Spleen (tissue), 13 donors: Measurements from ENCODE around the gene GPR183. TPM values are rescaled to one million over a fixed set of nuclear protein-coding genes. Genes with fewer than 3 reads are reported as not detected.
A peak's percentile ranks its signal among the peaks of the same experiment; 100 is the strongest.

Experiments
- DNase-seq: peaks from one replicate; pipeline ENCODE4 v3.0.0-alpha.2; 2020
- H3K27ac ChIP-seq, 8 donors: fragments of 200-600 bp; sonication (generic) in 7 of 8; 1 replicate in 4 of 8; 2 replicates in 4 of 8; pipeline versions ENCODE4 v1.5.0 to v1.8.0; 2016 to 2021; ENCODE audit warnings: inconsistent platforms in 4 of 8, mild to moderate bottlenecking in 4 of 8, moderate library complexity in 1 of 8
- H3K27me3 ChIP-seq, 7 donors: fragments of 200-600 bp; sonication (generic) in 6 of 7; replicated peaks in 1 of 7; 1 replicate in 4 of 7; 2 replicates in 3 of 7; pipeline versions ENCODE4 v1.5.0 to v1.8.0; 2016 to 2021; ENCODE audit warnings: inconsistent platforms in 3 of 7, mild to moderate bottlenecking in 1 of 7
- H3K36me3 ChIP-seq, 6 donors: fragments of 200-600 bp; sonication (generic) in 5 of 6; 1 replicate in 4 of 6; 2 replicates in 2 of 6; pipeline versions ENCODE4 v1.5.0 to v1.8.0; 2016 to 2021; ENCODE audit warnings: inconsistent platforms in 2 of 6
- H3K4me1 ChIP-seq, 6 donors: fragments of 200-600 bp; sonication (generic) in 5 of 6; 1 replicate in 3 of 6; 2 replicates in 3 of 6; pipeline versions ENCODE4 v1.5.0 to v1.8.0; 2016 to 2021; ENCODE audit warnings: inconsistent platforms in 3 of 6
- H3K4me3 ChIP-seq, 8 donors: fragments of 200-600 bp; sonication (generic) in 7 of 8; 1 replicate in 4 of 8; 2 replicates in 4 of 8; pipeline versions ENCODE4 v1.5.0 to v1.8.0; 2016 to 2021; ENCODE audit warnings: inconsistent platforms in 4 of 8, mild to moderate bottlenecking in 4 of 8, moderate library complexity in 2 of 8
- H3K9me3 ChIP-seq, 8 donors: fragments of 200-600 bp; sonication (generic) in 7 of 8; 1 replicate in 4 of 8; 2 replicates in 4 of 8; pipeline versions ENCODE4 v1.5.0 to v1.8.0; 2016 to 2021; ENCODE audit warnings: inconsistent platforms in 4 of 8
- CTCF ChIP-seq, 11 experiments: fragments of 200-600 bp in 7 of 11; fragments of 450-650 bp in 4 of 11; sonication (generic) in 4 of 11; IDR thresholded peaks in 8 of 11; conservative IDR thresholded peaks in 3 of 11; 1 replicate in 7 of 11; 2 replicates in 4 of 11; pipeline versions ENCODE4 v1.4.0 to v1.8.0; 2016 to 2021; ENCODE audit warnings: antibody characterized with exemption in 11 of 11, inconsistent platforms in 4 of 11, mild to moderate bottlenecking in 1 of 11
- POLR2A ChIP-seq, 3 donors: fragments of 450-650 bp; IDR thresholded peaks; one replicate each; pipeline ENCODE4 v1.5.1; 2017; ENCODE audit warnings: antibody characterized with exemption in 3 of 3, mild to moderate bottlenecking in 1 of 3
- POLR2AphosphoS5 ChIP-seq, 3 donors: sonication (generic); formaldehyde crosslinking; IDR thresholded peaks; one replicate each; pipeline ENCODE4 v1.5.1; 2017; ENCODE audit warnings: antibody characterized with exemption in 3 of 3
- WGBS, 5 donors: extraction: QIAGEN DNeasy Blood & Tissue Kit in 3 of 5; methylation state at CpG; one replicate each; pipeline versions ENCODE4 v1.1.5 to v1.1.7; 2013 to 2018; 5-methylcytosine and 5-hydroxymethylcytosine counted together
- intact Hi-C: fragments of 100-400 bp; cut with DNase I; formaldehyde crosslinking; loops from one replicate; pipeline ENCODE4 v1.15.0; 2023; ENCODE audit warnings: low total_unique reads
- long read RNA-seq, 2 donors: transcript quantifications; one replicate each; lab custom pipeline, GENCODE V29; 2026
- polyA plus RNA-seq, 3 donors: library from polyadenylated mRNA; stranded (reverse); fragments of 200-250 nt; gene quantifications; one replicate each; pipeline ENCODE4 v1.2.1, GENCODE V29; 2013
- total RNA-seq, 7 donors: library from RNA; depleted of rRNA in 3 of 7; stranded (reverse); fragments of >200 nt in 3 of 7; fragmentation: NEBNext Ultra II Directional in 4 of 7; extraction: Animal tissue kit (Norgen Biotek cat#: 25700) in 4 of 7; gene quantifications; one replicate each; pipeline versions ENCODE4 v1.1.0 to v1.2.1, GENCODE V29; 2016 to 2021
- donor health status: healthy with polysubstance abuse.
- donor health status: DM: no; HTN: no; CAD: no; lungs with moderate emphysema.
- donor health status: DM: no; HTN: no; CAD: no.
- donor health status: Bipolar disorder and iron deficiency.
- donor health status: healthy.
- donor health status: DM: no; HTN: no; CAD: no.
- donor health status: DM: yes; HTN: yes; CAD: no.

The GPR183 gene
- total RNA-seq: 10 to 100 TPM; 29.1 to 83.6 (median 53.4) TPM
- polyA plus RNA-seq: 10 to 100 TPM; 56.0 to 68.0 (median 60.6) TPM
- long read RNA-seq, donor 1, partial matches to known transcripts: 8 of 11 reads
- long read RNA-seq, donor 1, other reads (novel, unspliced or antisense): 0 of 11 reads
- long read RNA-seq, donor 2, transcript GPR183-201 (2 exons, 1,700 nt): major isoform, 11 of 11 reads
- long read RNA-seq, donor 2, partial matches to known transcripts: 0 of 11 reads
- long read RNA-seq, donor 2, other reads (novel, unspliced or antisense): 0 of 11 reads

GRCh38 chr13:99307247-99307646, at the start of gene GPR183:
Gene GPR183 (minus strand): TSS chr13:99307399. CDS start chr13:99296145, 11,254 bp downstream.
- WGBS, 5 donors: 5 to 22% (median 15%) methylated on average over 4 of the region's 4 CpGs

GRCh38 chr13:99356262-99357091, 49.3 kb upstream of the GPR183 start:
- Histone ChIP-seq H3K27me3 (no peaks in the 10 kb centered on the region), H3K36me3 (peaks cover 0 to 67% (median 2%) of the 10 kb centered on the region in 6 donors), H3K27ac (peak overlapping the region; percentile 86 to 92 (median 88)), H3K9me3 (no peaks in the 10 kb centered on the region), H3K4me1 (peaks cover 57 to 100% (median 96%) of the 10 kb centered on the region in 6 donors), H3K4me3 (peak overlapping the region in 4 of 8 donors; percentile 4 to 41 (median 9))
- peak; percentile 86 for DNase-seq
- no peak for TF ChIP-seq POLR2A (IDR thresholded peaks at IDR 0.05)
- no peak for TF ChIP-seq CTCF (IDR thresholded peaks at IDR 0.05 in 8 of 11, conservative IDR thresholded peaks at IDR 0.05 in 3 of 11)
- TF ChIP-seq POLR2AphosphoS5 (IDR thresholded peaks at IDR 0.05): peak in 2 of 3 donors; percentile 75 to 82
- intact Hi-C loops: no loop called here
- WGBS, 5 donors: 15 to 16% (median 15%) methylated on average over 10 of the region's 10 CpGs

More at GRCh38 chr13:99307247-99307646, at the start of gene GPR183:
- intact Hi-C loops: no loop called here
- H3K36me3 ChIP-seq: peaks cover 0 to 33% (median 0%) of the 10 kb centered on the region in 6 donors
- H3K9me3 ChIP-seq: no peaks in the 10 kb centered on the region
- DNase-seq: no peak
- peak within 1 kb of the TSS; percentile 1 to 70 (median 38) for H3K4me3 ChIP-seq
- TF ChIP-seq CTCF (IDR thresholded peaks at IDR 0.05 in 8 of 11, conservative IDR thresholded peaks at IDR 0.05 in 3 of 11) (no peak), POLR2AphosphoS5 (IDR thresholded peaks at IDR 0.05) (peak in 1 of 3 donors; percentile 91), POLR2A (IDR thresholded peaks at IDR 0.05) (peak; percentile 57 to 92 (median 80))
- peaks cover 20 to 99% (median 68%) of the 10 kb centered on the region in 6 donors for H3K4me1 ChIP-seq
- no peaks in the 10 kb centered on the region for H3K27me3 ChIP-seq
- H3K27ac ChIP-seq: peak within 1 kb of the TSS; percentile 60 to 90 (median 81)

- intact Hi-C loops: no loop called here
- no peaks in the 10 kb centered on the region for H3K27me3 ChIP-seq
- H3K4me3 ChIP-seq: peak overlapping the region in 4 of 8 donors; percentile 4 to 41 (median 9)
- no peaks in the 10 kb centered on the region for H3K9me3 ChIP-seq
- H3K36me3 ChIP-seq: peaks cover 0 to 72% (median 2%) of the 10 kb centered on the region in 6 donors
- WGBS, 5 donors: 5 to 19% (median 14%) methylated on average over 1 of the region's 1 CpG; no CpG with 5 or more reads in 1 of the 5 donors
- DNase-seq: no peak
- peaks cover 57 to 100% (median 97%) of the 10 kb centered on the region in 6 donors for H3K4me1 ChIP-seq
- H3K27ac ChIP-seq: peak overlapping the region; percentile 86 to 92 (median 88)
- TF ChIP-seq POLR2A (IDR thresholded peaks at IDR 0.05) (no peak), CTCF (IDR thresholded peaks at IDR 0.05 in 8 of 11, conservative IDR thresholded peaks at IDR 0.05 in 3 of 11) (no peak), POLR2AphosphoS5 (IDR thresholded peaks at IDR 0.05) (no peak)
These were observed 48.7 kb upstream of the GPR183 start for GRCh38 chr13:99356012-99356261.
